GM23338 (cell line): ENCODE measurements around the gene CD28. TPM values are rescaled to one million over a fixed set of nuclear protein-coding genes. Genes with fewer than 3 reads are reported as not detected.

ENCODE experiments used
- ATAC-seq: fragments of 200-7000 bp; cut with Tn5 transposase; 3 replicates; pipeline ENCODE4 v1.9.1; 2020
- DNase-seq: peaks from one replicate; pipeline ENCODE4 v3.0.0-alpha.2; 2015; ENCODE audit warnings: low spot score
- H2AFZ ChIP-seq: fragments of 200-600 bp; sonication (generic); 2 replicates; pipeline ENCODE4 v1.8.0; 2016; ENCODE audit warnings: antibody characterized with exemption, mild to moderate bottlenecking, moderate library complexity
- H3F3A ChIP-seq: fragments of 200-600 bp; sonication (generic); replicated peaks from 2 replicates; pipeline ENCODE4 v1.8.0; 2017; ENCODE audit warnings: antibody characterized with exemption, mixed run types, low read depth
- H3K27ac ChIP-seq: fragments of 200-600 bp; sonication (generic); 2 replicates; pipeline ENCODE4 v1.6.1; 2016; ENCODE audit warnings: low read depth
- H3K27me3 ChIP-seq: fragments of 200-600 bp; sonication (generic); 2 replicates; pipeline ENCODE4 v1.8.0; 2016; ENCODE audit warnings: mild to moderate bottlenecking, mixed run types, moderate library complexity; ENCODE audit not compliant: insufficient read depth
- H3K36me3 ChIP-seq: fragments of 200-600 bp; sonication (generic); 2 replicates; pipeline ENCODE4 v1.8.0; 2016; ENCODE audit warnings: mild to moderate bottlenecking; ENCODE audit not compliant: insufficient read depth
- H3K4me1 ChIP-seq: fragments of 200-600 bp; sonication (generic); 2 replicates; pipeline ENCODE4 v1.8.0; 2016; ENCODE audit warnings: mild to moderate bottlenecking, moderate library complexity; ENCODE audit not compliant: insufficient read depth
- H3K4me2 ChIP-seq: fragments of 200-600 bp; sonication (generic); 2 replicates; pipeline ENCODE4 v1.7.1; 2017; ENCODE audit warnings: mixed run types
- H3K4me3 ChIP-seq: fragments of 200-600 bp; sonication (generic); 2 replicates; pipeline ENCODE4 v1.6.1; 2016; ENCODE audit warnings: mixed run types
- H3K79me2 ChIP-seq: fragments of 200-600 bp; sonication (generic); replicated peaks from 2 replicates; pipeline ENCODE4 v1.8.0; 2017; ENCODE audit warnings: mild to moderate bottlenecking; ENCODE audit not compliant: insufficient read depth
- H3K9me2 ChIP-seq: fragments of 200-600 bp; sonication (generic); 2 replicates; pipeline ENCODE4 v1.8.0; 2017; ENCODE audit not compliant: insufficient read depth
- H4K20me1 ChIP-seq: fragments of 200-600 bp; sonication (generic); replicated peaks from 2 replicates; pipeline ENCODE4 v1.8.0; 2017; ENCODE audit warnings: mild to moderate bottlenecking; ENCODE audit not compliant: insufficient read depth
- H3K27ac Mint-ChIP-seq: 2 replicates; pipeline ENCODE4 v1.8.0; 2020; ENCODE audit warnings: inconsistent platforms, mild to moderate bottlenecking, moderate library complexity, mixed read lengths
- H3K27me3 Mint-ChIP-seq: 3 replicates; pipeline ENCODE4 v1.8.0; 2022; ENCODE audit warnings: low read depth, mild to moderate bottlenecking, moderate library complexity, mixed read lengths, inconsistent platforms; ENCODE audit not compliant: insufficient read depth, poor library complexity
- H3K36me3 Mint-ChIP-seq: 3 replicates; pipeline ENCODE4 v1.8.0; 2021; ENCODE audit warnings: low read depth, mild to moderate bottlenecking, inconsistent platforms, moderate library complexity, mixed read lengths
- H3K4me1 Mint-ChIP-seq: 3 replicates; pipeline ENCODE4 v1.8.0; 2020; ENCODE audit warnings: mild to moderate bottlenecking, inconsistent platforms, mixed read lengths
- H3K4me3 Mint-ChIP-seq: 3 replicates; pipeline ENCODE4 v1.8.0; 2021; ENCODE audit warnings: moderate library complexity, mild to moderate bottlenecking, inconsistent platforms, mixed read lengths
- H3K9me3 Mint-ChIP-seq: 3 replicates; pipeline ENCODE4 v1.8.0; 2020; ENCODE audit warnings: moderate library complexity, mild to moderate bottlenecking, inconsistent platforms, mixed read lengths
- CREB1 ChIP-seq: fragments of 250-450 bp; sonication (Bioruptor Pico); IDR thresholded peaks from 2 replicates; pipeline ENCODE4 v1.5.0; 2020; ENCODE audit warnings: low read depth, mild to moderate bottlenecking, moderate library complexity
- CTCF ChIP-seq, 2 experiments: fragments of 200-600 bp in 1 of 2; sonication (generic) in 1 of 2; conservative IDR thresholded peaks; 2 replicates each; pipeline versions ENCODE4 v1.5.1 to v1.6.1; 2016 to 2017; ENCODE audit warnings: antibody characterized with exemption in 2 of 2, low read depth in 2 of 2, mild to moderate bottlenecking in 2 of 2, moderate library complexity in 1 of 2
- ETS1 ChIP-seq: IDR thresholded peaks from 2 replicates; pipeline ENCODE4 v1.6.1; 2016; ENCODE audit warnings: antibody characterized with exemption
- EZH2 ChIP-seq: fragments of 200-600 bp; sonication (generic); IDR thresholded peaks from one replicate; pipeline ENCODE4 v1.8.0; 2017; ENCODE audit warnings: antibody characterized with exemption, mild to moderate bottlenecking, low read depth; ENCODE audit not compliant: unreplicated experiment
- EZH2phosphoT487 ChIP-seq: fragments of 200-600 bp; sonication (generic); IDR thresholded peaks from one replicate; pipeline ENCODE4 v1.8.1; 2018; ENCODE audit warnings: antibody characterized with exemption; ENCODE audit not compliant: unreplicated experiment
- JUNB ChIP-seq: IDR thresholded peaks from one replicate; pipeline ENCODE4 v1.6.1; 2016; ENCODE audit warnings: antibody characterized with exemption; ENCODE audit not compliant: unreplicated experiment
- REST ChIP-seq: IDR thresholded peaks from one replicate; pipeline ENCODE4 v1.6.1; 2018; ENCODE audit warnings: antibody characterized with exemption; ENCODE audit not compliant: unreplicated experiment
- STAT1 ChIP-seq: IDR thresholded peaks from one replicate; pipeline ENCODE4 v1.6.1; 2016; ENCODE audit warnings: antibody characterized with exemption; ENCODE audit not compliant: unreplicated experiment
- ZNF114 ChIP-seq: fragments of 250-450 bp; sonication (Bioruptor Pico); IDR thresholded peaks from 2 replicates; pipeline ENCODE4 v1.5.0; 2020; ENCODE audit warnings: mild to moderate bottlenecking, moderate library complexity
- ZNF331 ChIP-seq: fragments of 250-450 bp; sonication (Bioruptor Pico); IDR thresholded peaks from 2 replicates; pipeline ENCODE4 v1.5.0; 2020; ENCODE audit warnings: low read depth, mild to moderate bottlenecking, moderate library complexity
- polyA plus RNA-seq: library from polyadenylated mRNA; unstranded; fragments of >200 nt; fragmentation: Nextera tagmentation; extraction: Ambion mirVana; gene quantifications from 2 replicates; pipeline ENCODE4 v1.2.1, GENCODE V29; 2016
- total RNA-seq: library from RNA; depleted of rRNA; stranded (reverse); fragments of >200 nt; shearing (Covaris generic); gene quantifications from 2 replicates; pipeline ENCODE4 v1.2.3, GENCODE V29; 2014

The CD28 gene
- total and polyA plus RNA-seq, 2 experiments from 2014 or later, result not detected

GRCh38 chr2:203709416-203710040, 3.1 kb downstream of the CD28 start:
- ATAC-seq (no peak), DNase-seq (no peak)
- TF ChIP-seq JUNB (no peak), EZH2 (no peak), CTCF (conservative IDR thresholded peaks at IDR 0.05; ENCODE audit: low read depth in 2 of 2) (no peak), ZNF331 (no peak)
- H3K4me2 ChIP-seq, result no peak overlapping the region
- no peaks in the 10 kb centered on the region for H3K4me1 ChIP-seq
- no peak overlapping the region for H3K27ac ChIP-seq
- peaks cover 4% of the 10 kb centered on the region for H3K27me3 Mint-ChIP-seq
- no peaks in the 10 kb centered on the region for H4K20me1 ChIP-seq
- H3K27me3 ChIP-seq, result no peaks in the 10 kb centered on the region
- no peak overlapping the region for H3K4me3 Mint-ChIP-seq
- H3K27ac Mint-ChIP-seq, result no peak overlapping the region
- no peaks in the 10 kb centered on the region; the same call in 1 of the 2 replicates for H3K9me2 ChIP-seq
- no peaks in the 10 kb centered on the region for H3K9me3 Mint-ChIP-seq
- no peaks in the 10 kb centered on the region for H3F3A ChIP-seq
- no peaks in the 10 kb centered on the region for H3K36me3 ChIP-seq
- no peaks in the 10 kb centered on the region for H3K79me2 ChIP-seq
- H3K4me3 ChIP-seq, result no peak overlapping the region
- H3K4me1 Mint-ChIP-seq, result no peaks in the 10 kb centered on the region
- 0 out of 2 replicates have a peak overlapping the region, but pooled peaks have one; percentile 78 for H2AFZ ChIP-seq
- no peaks in the 10 kb centered on the region for H3K36me3 Mint-ChIP-seq

GRCh38 chr2:203710226-203710625, 3.8 kb downstream of the CD28 start:
- H3K36me3 Mint-ChIP-seq, result no peaks in the 10 kb centered on the region
- no peaks in the 10 kb centered on the region for H3K27me3 ChIP-seq
- peaks cover 4% of the 10 kb centered on the region for H3K27me3 Mint-ChIP-seq
- TF ChIP-seq EZH2phosphoT487 (no peak), CREB1 (no peak)
- H3K4me1 Mint-ChIP-seq, result no peaks in the 10 kb centered on the region
- H3K27ac ChIP-seq, result no peak overlapping the region
- H3K27ac Mint-ChIP-seq, result no peak overlapping the region
- no peaks in the 10 kb centered on the region for H3K9me3 Mint-ChIP-seq
- no peaks in the 10 kb centered on the region for H4K20me1 ChIP-seq
- no peak overlapping the region for H3K4me2 ChIP-seq
- H2AFZ ChIP-seq, result 0 out of 2 replicates have a peak overlapping the region, but pooled peaks have one; percentile 78
- H3K36me3 ChIP-seq, result no peaks in the 10 kb centered on the region
- no peaks in the 10 kb centered on the region; the same call in 1 of the 2 replicates for H3K9me2 ChIP-seq
- H3K4me3 ChIP-seq, result no peak overlapping the region
- no peaks in the 10 kb centered on the region for H3K4me1 ChIP-seq
- H3F3A ChIP-seq, result no peaks in the 10 kb centered on the region
- DNase-seq (no peak), ATAC-seq (no peak)
- H3K4me3 Mint-ChIP-seq, result no peak overlapping the region
- no peaks in the 10 kb centered on the region for H3K79me2 ChIP-seq

GRCh38 chr2:203710952-203711351, 4.5 kb downstream of the CD28 start:
- Histone ChIP-seq H3K27ac (no peak overlapping the region), H3K4me1 (no peaks in the 10 kb centered on the region), H4K20me1 (no peaks in the 10 kb centered on the region), H3K4me2 (no peak overlapping the region), H3K9me2 (no peaks in the 10 kb centered on the region; the same call in 1 of the 2 replicates), H3K4me3 (no peak overlapping the region), H3K79me2 (no peaks in the 10 kb centered on the region), H3K36me3 (no peaks in the 10 kb centered on the region), H3K27me3 (no peaks in the 10 kb centered on the region), H3F3A (no peaks in the 10 kb centered on the region), H2AFZ (peak overlapping the region; percentile 74; the same call in 1 of the 2 replicates)
- ATAC-seq (no peak), DNase-seq (no peak)
- no peaks in the 10 kb centered on the region for H3K4me1 Mint-ChIP-seq
- peaks cover 4% of the 10 kb centered on the region for H3K27me3 Mint-ChIP-seq
- no peaks in the 10 kb centered on the region for H3K9me3 Mint-ChIP-seq
- no peaks in the 10 kb centered on the region for H3K36me3 Mint-ChIP-seq
- TF ChIP-seq ZNF331, result no peak
- no peak for TF ChIP-seq CTCF (conservative IDR thresholded peaks at IDR 0.05; ENCODE audit: low read depth in 2 of 2)
- no peak for TF ChIP-seq ZNF114 (CRISPR knock-in tag)
- TF ChIP-seq CREB1, result no peak
- TF ChIP-seq STAT1, result no peak
- TF ChIP-seq EZH2phosphoT487, result no peak
- no peak for TF ChIP-seq ETS1
- TF ChIP-seq REST, result no peak
- TF ChIP-seq JUNB, result no peak
- no peak overlapping the region for H3K27ac Mint-ChIP-seq
- H3K4me3 Mint-ChIP-seq, result no peak overlapping the region
